HepG2 (cell line): ENCODE data around the gene SLC4A11. TPM values are rescaled to one million over a fixed set of nuclear protein-coding genes. Genes with fewer than 3 reads are reported as not detected.
A peak's percentile ranks its signal among the peaks of the same experiment; 100 is the strongest.

Experiments
- BRD4 ChIP-seq: sonication (generic); formaldehyde crosslinking; IDR thresholded peaks from 2 replicates; pipeline ENCODE4 v1.4.0; 2020; ENCODE audit warnings: missing genetic modification reagents
- CENPT ChIP-seq: sonication (generic); formaldehyde crosslinking; IDR thresholded peaks from 2 replicates; pipeline ENCODE4 v1.8.0; 2022; ENCODE audit warnings: low read depth, mild to moderate bottlenecking, moderate library complexity, missing genetic modification reagents
- CREM ChIP-seq, 2 experiments: sonication (generic) in 1 of 2; formaldehyde crosslinking in 1 of 2; IDR thresholded peaks; 2 replicates each; pipeline versions ENCODE4 v1.4.0 to v1.6.1; 2016 to 2020; ENCODE audit warnings: antibody characterized with exemption in 1 of 2, mild to moderate bottlenecking in 1 of 2, missing genetic modification reagents in 1 of 2
- IKZF1 ChIP-seq: fragments of 450-650 bp; IDR thresholded peaks from 2 replicates; pipeline ENCODE4 v1.7.1; 2016
- MED8 ChIP-seq: sonication (generic); formaldehyde crosslinking; IDR thresholded peaks from 2 replicates; pipeline ENCODE4 v1.8.1; 2023; ENCODE audit warnings: mild to moderate bottlenecking, missing genetic modification reagents; ENCODE audit not compliant: insufficient replicate concordance
- SNAI1 ChIP-seq: sonication (generic); formaldehyde crosslinking; IDR thresholded peaks from 2 replicates; pipeline ENCODE4 v1.5.0; 2020; ENCODE audit warnings: mild to moderate bottlenecking, missing genetic modification reagents, borderline replicate concordance
- SP5 ChIP-seq: IDR thresholded peaks from 2 replicates; pipeline ENCODE4 v1.6.1; 2016; ENCODE audit warnings: low read depth, borderline replicate concordance
- TBP ChIP-seq: sonication (generic); formaldehyde crosslinking; IDR thresholded peaks from 2 replicates; pipeline ENCODE4 v1.5.0; 2020; ENCODE audit warnings: missing genetic modification reagents
- XBP1 ChIP-seq: sonication (generic); formaldehyde crosslinking; IDR thresholded peaks from 2 replicates; pipeline ENCODE4 v1.5.0; 2020; ENCODE audit warnings: missing genetic modification reagents
- ZMYM3 ChIP-seq: sonication (generic); formaldehyde crosslinking; IDR thresholded peaks from 2 replicates; pipeline ENCODE4 v1.5.1; 2020; ENCODE audit warnings: mild to moderate bottlenecking, missing genetic modification reagents
- ZNF224 ChIP-seq: sonication (generic); formaldehyde crosslinking; IDR thresholded peaks from 2 replicates; pipeline ENCODE4 v1.5.0; 2020; ENCODE audit warnings: mild to moderate bottlenecking, missing genetic modification reagents
- ZNF326 ChIP-seq: sonication (generic); formaldehyde crosslinking; IDR thresholded peaks from 2 replicates; pipeline ENCODE4 v1.4.0; 2020; ENCODE audit warnings: missing genetic modification reagents, borderline replicate concordance
- ZNF543 ChIP-seq: sonication (generic); formaldehyde crosslinking; IDR thresholded peaks from 2 replicates; pipeline ENCODE4 v1.4.0; 2020; ENCODE audit warnings: mild to moderate bottlenecking, missing genetic modification reagents
- ZNF589 ChIP-seq: sonication (generic); formaldehyde crosslinking; conservative IDR thresholded peaks from 2 replicates; pipeline ENCODE4 v1.8.0; 2022; ENCODE audit warnings: mild to moderate bottlenecking, moderate library complexity, missing genetic modification reagents
- polyA plus RNA-seq, 8 experiments: library from polyadenylated mRNA; depleted of rRNA in 3 of 8; stranded (reverse) in 7 of 8; unstranded in 1 of 8; fragments of >200 nt; fragmentation: Illumina TruSeq in 4 of 8; extraction: Trizol in 4 of 8; gene quantifications; 2 replicates each; pipeline versions ENCODE4 v1.2.1 to v1.2.3, GENCODE V29; 2011 to 2016; ENCODE audit warnings: low read depth in 4 of 8, missing spikeins in 1 of 8, mixed read lengths in 1 of 8; ENCODE audit not compliant: insufficient read depth in 1 of 8
- total RNA-seq, 5 experiments: library from RNA; depleted of rRNA; stranded (reverse); fragments of >200 nt; fragmentation: Illumina TruSeq; extraction: Trizol; gene quantifications; 2 replicates each; pipeline ENCODE4 v1.2.3, GENCODE V29; 2016; ENCODE audit warnings: low read depth in 1 of 5
- TF ChIP-seq, protein P1 (sequence below): sonication (generic); formaldehyde crosslinking; conservative IDR thresholded peaks from 2 replicates; pipeline ENCODE4 v1.4.0; 2020; ENCODE audit warnings: mild to moderate bottlenecking, missing genetic modification reagents, moderate library complexity
- TF ChIP-seq, protein P2 (sequence below): sonication (generic); formaldehyde crosslinking; IDR thresholded peaks from 2 replicates; pipeline ENCODE4 v1.5.1; 2020; ENCODE audit warnings: mild to moderate bottlenecking, missing genetic modification reagents
- TF ChIP-seq, protein P3 (sequence below): IDR thresholded peaks from 2 replicates; pipeline ENCODE4 v1.6.1; 2016; ENCODE audit warnings: mild to moderate bottlenecking
- TF ChIP-seq, protein P4 (sequence below): sonication (generic); formaldehyde crosslinking; IDR thresholded peaks from 2 replicates; pipeline ENCODE4 v1.4.0; 2020; ENCODE audit warnings: missing genetic modification reagents; ENCODE audit errors: not compliant biosample characterization

SLC4A11 gene
- total and polyA plus RNA-seq, 2 of the 13 experiments (the other 11 are each of a cell fraction or from before 2014, with no cell fraction given): 3.9 to 27.0 TPM

DNA sequence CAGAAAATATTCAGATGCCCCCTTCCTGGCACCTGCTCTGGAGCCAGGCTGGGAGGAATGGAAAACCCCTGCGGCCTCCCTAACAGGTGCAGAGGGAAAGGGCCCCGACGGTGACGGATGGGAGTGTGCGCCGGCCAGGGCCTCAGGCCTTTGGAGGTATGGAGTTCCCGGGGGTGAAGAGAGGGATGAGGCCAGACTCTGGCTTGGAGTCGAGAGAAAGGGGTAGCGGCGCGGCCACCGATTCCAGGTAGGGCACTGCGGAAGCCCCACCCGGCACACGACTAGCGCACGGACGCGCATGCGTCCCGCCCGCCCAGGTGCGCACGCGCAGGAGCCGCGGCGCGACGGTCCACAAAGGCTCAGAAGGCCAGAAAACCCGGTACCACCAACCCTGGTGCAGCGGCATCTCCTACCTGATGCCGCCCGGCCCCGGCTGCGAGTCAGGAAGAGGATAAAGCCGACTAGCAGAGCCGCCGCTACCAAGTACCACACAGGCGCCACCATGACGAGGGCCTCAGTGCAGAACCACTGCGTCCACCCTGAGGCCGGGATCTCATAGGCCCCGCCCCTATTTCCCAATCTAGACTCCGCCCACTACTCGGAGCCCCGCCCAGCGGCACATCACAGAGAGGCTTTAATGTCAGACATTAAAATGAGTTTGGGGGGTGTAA lies 34.7 kb downstream of the SLC4A11 start, which contains the start of gene DDRGK1 (continued):
- TF ChIP-seq, protein P1, sequence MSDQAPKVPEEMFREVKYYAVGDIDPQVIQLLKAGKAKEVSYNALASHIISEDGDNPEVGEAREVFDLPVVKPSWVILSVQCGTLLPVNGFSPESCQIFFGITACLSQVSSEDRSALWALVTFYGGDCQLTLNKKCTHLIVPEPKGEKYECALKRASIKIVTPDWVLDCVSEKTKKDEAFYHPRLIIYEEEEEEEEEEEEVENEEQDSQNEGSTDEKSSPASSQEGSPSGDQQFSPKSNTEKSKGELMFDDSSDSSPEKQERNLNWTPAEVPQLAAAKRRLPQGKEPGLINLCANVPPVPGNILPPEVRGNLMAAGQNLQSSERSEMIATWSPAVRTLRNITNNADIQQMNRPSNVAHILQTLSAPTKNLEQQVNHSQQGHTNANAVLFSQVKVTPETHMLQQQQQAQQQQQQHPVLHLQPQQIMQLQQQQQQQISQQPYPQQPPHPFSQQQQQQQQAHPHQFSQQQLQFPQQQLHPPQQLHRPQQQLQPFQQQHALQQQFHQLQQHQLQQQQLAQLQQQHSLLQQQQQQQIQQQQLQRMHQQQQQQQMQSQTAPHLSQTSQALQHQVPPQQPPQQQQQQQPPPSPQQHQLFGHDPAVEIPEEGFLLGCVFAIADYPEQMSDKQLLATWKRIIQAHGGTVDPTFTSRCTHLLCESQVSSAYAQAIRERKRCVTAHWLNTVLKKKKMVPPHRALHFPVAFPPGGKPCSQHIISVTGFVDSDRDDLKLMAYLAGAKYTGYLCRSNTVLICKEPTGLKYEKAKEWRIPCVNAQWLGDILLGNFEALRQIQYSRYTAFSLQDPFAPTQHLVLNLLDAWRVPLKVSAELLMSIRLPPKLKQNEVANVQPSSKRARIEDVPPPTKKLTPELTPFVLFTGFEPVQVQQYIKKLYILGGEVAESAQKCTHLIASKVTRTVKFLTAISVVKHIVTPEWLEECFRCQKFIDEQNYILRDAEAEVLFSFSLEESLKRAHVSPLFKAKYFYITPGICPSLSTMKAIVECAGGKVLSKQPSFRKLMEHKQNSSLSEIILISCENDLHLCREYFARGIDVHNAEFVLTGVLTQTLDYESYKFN: peak; percentile 71
- TF ChIP-seq, protein P2, sequence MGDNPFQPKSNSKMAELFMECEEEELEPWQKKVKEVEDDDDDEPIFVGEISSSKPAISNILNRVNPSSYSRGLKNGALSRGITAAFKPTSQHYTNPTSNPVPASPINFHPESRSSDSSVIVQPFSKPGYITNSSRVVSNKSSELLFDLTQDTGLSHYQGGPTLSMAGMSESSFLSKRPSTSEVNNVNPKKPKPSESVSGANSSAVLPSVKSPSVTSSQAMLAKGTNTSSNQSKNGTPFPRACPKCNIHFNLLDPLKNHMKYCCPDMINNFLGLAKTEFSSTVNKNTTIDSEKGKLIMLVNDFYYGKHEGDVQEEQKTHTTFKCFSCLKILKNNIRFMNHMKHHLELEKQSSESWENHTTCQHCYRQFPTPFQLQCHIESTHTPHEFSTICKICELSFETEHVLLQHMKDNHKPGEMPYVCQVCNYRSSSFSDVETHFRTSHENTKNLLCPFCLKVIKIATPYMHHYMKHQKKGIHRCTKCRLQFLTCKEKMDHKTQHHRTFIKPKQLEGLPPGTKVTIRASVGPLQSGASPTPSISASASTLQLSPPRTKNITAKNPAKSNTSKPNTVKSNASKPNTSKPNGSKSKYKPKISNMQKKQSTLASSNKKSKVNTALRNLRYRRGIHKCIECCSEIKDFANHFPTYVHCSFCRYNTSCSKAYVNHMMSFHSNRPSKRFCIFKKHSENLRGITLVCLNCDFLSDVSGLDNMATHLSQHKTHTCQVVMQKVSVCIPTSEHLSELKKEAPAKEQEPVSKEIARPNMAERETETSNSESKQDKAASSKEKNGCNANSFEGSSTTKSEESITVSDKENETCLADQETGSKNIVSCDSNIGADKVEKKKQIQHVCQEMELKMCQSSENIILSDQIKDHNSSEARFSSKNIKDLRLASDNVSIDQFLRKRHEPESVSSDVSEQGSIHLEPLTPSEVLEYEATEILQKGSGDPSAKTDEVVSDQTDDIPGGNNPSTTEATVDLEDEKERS (CRISPR knock-in tag): peak; percentile 68; the same call in 1 of the 2 replicates
- TF ChIP-seq SP5 (CRISPR knock-in tag): peak; percentile 90
- no peak for TF ChIP-seq CENPT
- TF ChIP-seq, protein P3, sequence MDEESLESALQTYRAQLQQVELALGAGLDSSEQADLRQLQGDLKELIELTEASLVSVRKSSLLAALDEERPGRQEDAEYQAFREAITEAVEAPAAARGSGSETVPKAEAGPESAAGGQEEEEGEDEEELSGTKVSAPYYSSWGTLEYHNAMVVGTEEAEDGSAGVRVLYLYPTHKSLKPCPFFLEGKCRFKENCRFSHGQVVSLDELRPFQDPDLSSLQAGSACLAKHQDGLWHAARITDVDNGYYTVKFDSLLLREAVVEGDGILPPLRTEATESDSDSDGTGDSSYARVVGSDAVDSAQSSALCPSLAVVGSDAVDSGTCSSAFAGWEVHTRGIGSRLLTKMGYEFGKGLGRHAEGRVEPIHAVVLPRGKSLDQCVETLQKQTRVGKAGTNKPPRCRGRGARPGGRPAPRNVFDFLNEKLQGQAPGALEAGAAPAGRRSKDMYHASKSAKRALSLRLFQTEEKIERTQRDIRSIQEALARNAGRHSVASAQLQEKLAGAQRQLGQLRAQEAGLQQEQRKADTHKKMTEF (CRISPR knock-in tag): peak; percentile 94
- TF ChIP-seq MED8 (CRISPR knock-in tag): peak; percentile 40
- 0 out of 2 replicates have a peak, but pooled peaks have one; percentile 16 for TF ChIP-seq ZNF589
- no peak for TF ChIP-seq TBP (CRISPR knock-in tag)
- TF ChIP-seq CREM (IDR thresholded peaks at IDR 0.05): peak; percentile 34; the same call in 1 of the 2 replicates
- TF ChIP-seq CREM (CRISPR knock-in tag; IDR thresholded peaks at IDR 0.05): no peak
- TF ChIP-seq XBP1 (CRISPR knock-in tag): peak; percentile 20; the same call in 1 of the 2 replicates
- peak; percentile 99 for TF ChIP-seq ZNF224 (CRISPR knock-in tag)
- TF ChIP-seq IKZF1: no peak
- peak; percentile 77 for TF ChIP-seq BRD4 (CRISPR knock-in tag)
- 0 out of 2 replicates have a peak, but pooled peaks have one; percentile 79 for TF ChIP-seq ZNF326 (CRISPR knock-in tag)
- TF ChIP-seq ZMYM3: no peak
- TF ChIP-seq, protein P4, sequence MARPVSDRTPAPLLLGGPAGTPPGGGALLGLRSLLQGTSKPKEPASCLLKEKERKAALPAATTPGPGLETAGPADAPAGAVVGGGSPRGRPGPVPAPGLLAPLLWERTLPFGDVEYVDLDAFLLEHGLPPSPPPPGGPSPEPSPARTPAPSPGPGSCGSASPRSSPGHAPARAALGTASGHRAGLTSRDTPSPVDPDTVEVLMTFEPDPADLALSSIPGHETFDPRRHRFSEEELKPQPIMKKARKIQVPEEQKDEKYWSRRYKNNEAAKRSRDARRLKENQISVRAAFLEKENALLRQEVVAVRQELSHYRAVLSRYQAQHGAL (CRISPR knock-in tag): peak; percentile 80
- TF ChIP-seq ZNF543 (CRISPR knock-in tag): peak; percentile 95
- TF ChIP-seq SNAI1 (CRISPR knock-in tag): no peak; the same call in none of the 2 replicates
